Measurements from ENCODE around the gene RNASE13. TPM values are rescaled to one million over a fixed set of nuclear protein-coding genes. Genes with fewer than 3 reads are reported as not detected.

The RNASE13 gene
- polyA plus RNA-seq, 1 of the 3 experiments (the other 2 are of a cell fraction), result not detected

DNA sequence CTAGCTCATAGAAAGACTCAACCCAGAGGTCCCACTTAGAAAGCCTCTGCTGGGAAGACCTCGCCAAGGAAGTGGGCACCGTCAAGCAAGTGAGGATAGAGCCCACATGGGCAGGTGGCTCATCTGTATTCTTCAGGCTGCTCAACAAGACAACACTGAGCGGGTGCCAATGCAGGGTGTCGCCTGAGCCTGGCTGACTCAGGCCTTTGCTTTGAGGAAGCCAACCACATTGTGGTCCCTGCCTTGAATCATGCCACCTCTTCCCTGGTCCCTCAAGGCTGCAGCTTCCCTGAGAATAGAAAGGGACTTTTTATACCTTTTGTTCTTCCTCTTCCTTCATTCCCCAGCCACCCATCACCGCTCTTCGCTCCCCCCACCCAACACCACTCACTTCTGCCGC lies 2.1 kb upstream of the RNASE13 start:
- CTCF ChIA-PET, result interaction anchor here (0.8 to 7.5 kb wide), 4 partner anchors 22 to 62 kb away, joined by 3 to 73 read pairs (median 8); partner anchors contain the start of gene ZNF219
- H3K27me3 ChIP-seq (ENCODE audit: insufficient read depth), result peaks cover 20% of the 10 kb centered on the region; the same call in 1 of the 2 replicates
- 71% methylated on average over 5 of the region's 7 CpGs for WGBS (ENCODE audit: low lambda C conversion rate)
- H3K4me3 ChIP-seq (ENCODE audit: low read depth in 2 of 2, low read length in 1 of 2), result no peak overlapping the region
- no peaks in the 10 kb centered on the region for H3F3A ChIP-seq (replicated peaks; ENCODE audit: insufficient read depth)
- H3K36me3 ChIP-seq (replicated peaks in 1 of 2; ENCODE audit: control insufficient read depth in 1 of 2, insufficient read depth in 2 of 2, low read length in 1 of 2), result no peaks in the 10 kb centered on the region
- no peaks in the 10 kb centered on the region for H4K20me1 ChIP-seq (ENCODE audit: insufficient read depth)
- no peak overlapping the region for H3K9ac ChIP-seq
- H3K9me2 ChIP-seq, result no peaks in the 10 kb centered on the region
- POLR2A ChIA-PET, result interaction anchor here (1.0 kb wide), 1 partner anchor 19 kb away, joined by 3 read pairs; no protein-coding TSS in a partner anchor
- H3K79me2 ChIP-seq (ENCODE audit: insufficient read depth), result no peaks in the 10 kb centered on the region
- no peak overlapping the region for H3K27ac ChIP-seq (ENCODE audit: low read depth in 2 of 2, low read length in 1 of 2)
- no peak overlapping the region for H3K4me2 ChIP-seq
- H3K4me1 ChIP-seq (ENCODE audit: control insufficient read depth in 1 of 2, insufficient read depth in 2 of 2, low read depth in 1 of 2, low read length in 1 of 2), result peaks cover 0 to 7% of the 10 kb centered on the region in 2 experiments; a peak in 2 of 4 replicates
- no peak for DNase-seq
- H3K9me3 ChIP-seq, result no peaks in the 10 kb centered on the region
- no peak for TF ChIP-seq NFIC (IDR thresholded peaks at IDR 0.05; ENCODE audit: borderline replicate concordance)
- no peak overlapping the region for H2AFZ ChIP-seq (ENCODE audit: low read depth)

DNA sequence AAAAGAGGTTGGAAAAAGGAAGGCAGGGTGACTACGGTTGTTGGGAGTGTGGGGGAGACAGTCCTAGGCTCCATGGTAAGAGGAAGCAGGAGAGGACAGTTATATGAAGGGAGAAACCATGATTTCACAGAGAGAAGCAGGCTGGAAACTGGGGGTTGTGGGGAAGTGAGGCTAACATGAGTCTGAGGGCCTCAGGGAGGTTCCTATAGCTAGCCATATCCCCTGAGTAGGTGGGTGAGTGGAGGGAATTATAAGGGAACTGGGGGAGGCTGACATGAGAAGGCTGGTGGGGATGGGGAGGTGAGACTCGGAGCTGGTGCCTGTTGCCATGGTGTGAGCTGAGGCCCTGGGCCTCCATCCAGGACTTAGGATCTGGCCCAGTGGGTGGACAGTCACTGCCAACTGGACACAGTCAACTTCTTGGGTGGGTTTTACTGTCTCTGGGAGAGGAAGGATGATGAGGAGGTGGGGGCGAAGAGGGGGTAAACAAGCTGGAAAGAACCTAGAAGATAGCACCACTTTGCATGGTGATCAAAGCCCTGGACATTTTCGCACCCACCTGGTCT lies 1.4 kb downstream of the RNASE13 start:
- Histone ChIP-seq H3K9ac (no peak overlapping the region), H3K79me2 (ENCODE audit: insufficient read depth) (no peaks in the 10 kb centered on the region), H3K4me3 (ENCODE audit: low read depth in 2 of 2, low read length in 1 of 2) (no peak overlapping the region), H3K4me1 (ENCODE audit: control insufficient read depth in 1 of 2, insufficient read depth in 2 of 2, low read depth in 1 of 2, low read length in 1 of 2) (no peaks in the 10 kb centered on the region), H4K20me1 (ENCODE audit: insufficient read depth) (no peaks in the 10 kb centered on the region), H3K27ac (ENCODE audit: low read depth in 2 of 2, low read length in 1 of 2) (no peak overlapping the region), H3F3A (replicated peaks; ENCODE audit: insufficient read depth) (no peaks in the 10 kb centered on the region), H2AFZ (ENCODE audit: low read depth) (no peak overlapping the region), H3K9me2 (no peaks in the 10 kb centered on the region), H3K36me3 (replicated peaks in 1 of 2; ENCODE audit: control insufficient read depth in 1 of 2, insufficient read depth in 2 of 2, low read length in 1 of 2) (no peaks in the 10 kb centered on the region), H3K4me2 (no peak overlapping the region), H3K27me3 (ENCODE audit: insufficient read depth) (peaks cover 42% of the 10 kb centered on the region; the same call in 1 of the 2 replicates), H3K9me3 (no peaks in the 10 kb centered on the region)
- 56% methylated on average over 4 of the region's 4 CpGs for WGBS (ENCODE audit: low lambda C conversion rate)
- no peak for TF ChIP-seq TEAD4 (IDR thresholded peaks at IDR 0.05; ENCODE audit: borderline replicate concordance, insufficient read depth)
- TF ChIP-seq NRF1 (IDR thresholded peaks at IDR 0.05; ENCODE audit: low read depth, low read length), result no peak
- no peak for TF ChIP-seq YY1 (IDR thresholded peaks at IDR 0.05; ENCODE audit: low read depth)
- TF ChIP-seq TCF12 (IDR thresholded peaks at IDR 0.05), result no peak
- no peak for TF ChIP-seq TAF1 (IDR thresholded peaks at IDR 0.05; ENCODE audit: borderline replicate concordance, low read depth, low read length)
- no peak for TF ChIP-seq RFX5 (IDR thresholded peaks at IDR 0.05; ENCODE audit: low read length)
- TF ChIP-seq, protein P1, sequence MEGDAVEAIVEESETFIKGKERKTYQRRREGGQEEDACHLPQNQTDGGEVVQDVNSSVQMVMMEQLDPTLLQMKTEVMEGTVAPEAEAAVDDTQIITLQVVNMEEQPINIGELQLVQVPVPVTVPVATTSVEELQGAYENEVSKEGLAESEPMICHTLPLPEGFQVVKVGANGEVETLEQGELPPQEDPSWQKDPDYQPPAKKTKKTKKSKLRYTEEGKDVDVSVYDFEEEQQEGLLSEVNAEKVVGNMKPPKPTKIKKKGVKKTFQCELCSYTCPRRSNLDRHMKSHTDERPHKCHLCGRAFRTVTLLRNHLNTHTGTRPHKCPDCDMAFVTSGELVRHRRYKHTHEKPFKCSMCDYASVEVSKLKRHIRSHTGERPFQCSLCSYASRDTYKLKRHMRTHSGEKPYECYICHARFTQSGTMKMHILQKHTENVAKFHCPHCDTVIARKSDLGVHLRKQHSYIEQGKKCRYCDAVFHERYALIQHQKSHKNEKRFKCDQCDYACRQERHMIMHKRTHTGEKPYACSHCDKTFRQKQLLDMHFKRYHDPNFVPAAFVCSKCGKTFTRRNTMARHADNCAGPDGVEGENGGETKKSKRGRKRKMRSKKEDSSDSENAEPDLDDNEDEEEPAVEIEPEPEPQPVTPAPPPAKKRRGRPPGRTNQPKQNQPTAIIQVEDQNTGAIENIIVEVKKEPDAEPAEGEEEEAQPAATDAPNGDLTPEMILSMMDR (IDR thresholded peaks at IDR 0.05), result no peak
- TF ChIP-seq EP300 (IDR thresholded peaks at IDR 0.05; ENCODE audit: borderline replicate concordance in 1 of 2, low read depth in 1 of 2, low read length in 1 of 2), result no peak
- TF ChIP-seq, protein P2, sequence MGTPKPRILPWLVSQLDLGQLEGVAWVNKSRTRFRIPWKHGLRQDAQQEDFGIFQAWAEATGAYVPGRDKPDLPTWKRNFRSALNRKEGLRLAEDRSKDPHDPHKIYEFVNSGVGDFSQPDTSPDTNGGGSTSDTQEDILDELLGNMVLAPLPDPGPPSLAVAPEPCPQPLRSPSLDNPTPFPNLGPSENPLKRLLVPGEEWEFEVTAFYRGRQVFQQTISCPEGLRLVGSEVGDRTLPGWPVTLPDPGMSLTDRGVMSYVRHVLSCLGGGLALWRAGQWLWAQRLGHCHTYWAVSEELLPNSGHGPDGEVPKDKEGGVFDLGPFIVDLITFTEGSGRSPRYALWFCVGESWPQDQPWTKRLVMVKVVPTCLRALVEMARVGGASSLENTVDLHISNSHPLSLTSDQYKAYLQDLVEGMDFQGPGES (IDR thresholded peaks at IDR 0.05; ENCODE audit: low read depth, low read length), result no peak
- TF ChIP-seq ZBTB33 (IDR thresholded peaks at IDR 0.05; ENCODE audit: borderline replicate concordance, low read depth), result no peak
- no peak for TF ChIP-seq RAD21 (IDR thresholded peaks at IDR 0.05; ENCODE audit: low read length)
- no peak for DNase-seq
- ChIA-PET CTCF (interaction anchor here (1.0 to 7.5 kb wide), 5 partner anchors 19 to 71 kb away, joined by 3 to 73 read pairs (median 5); no protein-coding TSS in a partner anchor), POLR2A (no interaction called here)
